GM12878 (cell line): ENCODE results near the gene RAB25. TPM values are rescaled to one million over a fixed set of nuclear protein-coding genes. Genes with fewer than 3 reads are reported as not detected.

Experiments
- BCL3 ChIP-seq: IDR thresholded peaks from 2 replicates; pipeline ENCODE4 v1.6.1; 2011; ENCODE audit warnings: borderline replicate concordance, low read depth, mild to moderate bottlenecking, moderate library complexity, low read length; ENCODE audit not compliant: insufficient read depth, poor library complexity, severe bottlenecking
- EGR1 ChIP-seq, 2 experiments: IDR thresholded peaks; 1 replicate in 1 of 2; 2 replicates in 1 of 2; pipeline ENCODE4 v1.6.1; 2011 to 2012; ENCODE audit warnings: low read depth in 2 of 2, low read length in 2 of 2, borderline replicate concordance in 1 of 2, mild to moderate bottlenecking in 1 of 2, moderate library complexity in 1 of 2
- FOS ChIP-seq: IDR thresholded peaks from 3 replicates; pipeline ENCODE4 v1.6.1; 2011; ENCODE audit warnings: borderline replicate concordance; ENCODE audit not compliant: insufficient read length; ENCODE audit errors: extremely low read depth
- HDAC6 ChIP-seq: fragments of 200-600 bp; sonication (generic); IDR thresholded peaks from one replicate; pipeline ENCODE4 v1.8.0; 2017; ENCODE audit warnings: antibody characterized with exemption; ENCODE audit not compliant: unreplicated experiment
- RELB ChIP-seq: fragments of 450-650 bp; IDR thresholded peaks from 2 replicates; pipeline ENCODE4 v1.6.1; 2017; ENCODE audit warnings: low read depth, mild to moderate bottlenecking, moderate library complexity
- SPI1 ChIP-seq: IDR thresholded peaks from 2 replicates; pipeline ENCODE4 v1.6.1; 2011; ENCODE audit warnings: low read depth, mild to moderate bottlenecking, low read length, moderate library complexity, borderline replicate concordance; ENCODE audit not compliant: insufficient read depth
- TBL1XR1 ChIP-seq: IDR thresholded peaks from 2 replicates; pipeline ENCODE4 v1.6.1; 2012; ENCODE audit warnings: low read depth, low read length, improper control_type of control experiment
- USF1 ChIP-seq: IDR thresholded peaks from 2 replicates; pipeline ENCODE4 v1.6.1; 2011; ENCODE audit warnings: borderline replicate concordance, low read depth, mild to moderate bottlenecking, moderate library complexity, mixed read lengths, low read length; ENCODE audit not compliant: insufficient read depth; ENCODE audit errors: extremely low read length
- polyA plus RNA-seq, 11 experiments: library from polyadenylated mRNA; depleted of rRNA in 4 of 11; unstranded in 6 of 11; stranded (reverse) in 5 of 11; fragments of >200 nt; fragmentation: Nextera tagmentation in 4 of 11; fragmentation: Illumina TruSeq in 1 of 11; extraction: Ambion mirVana in 4 of 11; extraction: Trizol in 1 of 11; gene quantifications; 1 replicate in 1 of 11; 2 replicates in 10 of 11; pipeline versions ENCODE4 v1.2.1 to v1.2.3, GENCODE V29; 2011 to 2016; ENCODE audit warnings: inconsistent platforms in 2 of 11, missing spikeins in 2 of 11, low read depth in 1 of 11
- total RNA-seq, 4 experiments: library from RNA; depleted of rRNA in 3 of 4; stranded (reverse); fragments of >200 nt in 3 of 4; fragmentation: Illumina TruSeq in 1 of 4; extraction: Trizol in 1 of 4; gene quantifications; 2 replicates each; pipeline versions ENCODE4 v1.2.1 to v1.2.3, GENCODE V29; 2013 to 2021

The RAB25 gene
- total and polyA plus RNA-seq, 10 of the 15 experiments (the other 5 are each of a cell fraction or from before 2014, with no cell fraction given), result 0.16 to 0.36 (median 0.22) TPM; not detected in 7

- no peak for TF ChIP-seq RELB
- no peak for TF ChIP-seq BCL3
- no peak for TF ChIP-seq USF1
- TF ChIP-seq TBL1XR1, result no peak
- TF ChIP-seq EGR1 (IDR thresholded peaks at IDR 0.05; ENCODE audit: borderline replicate concordance in 1 of 2, low read depth in 2 of 2, low read length in 2 of 2), result no peak
- TF ChIP-seq SPI1, result no peak
- TF ChIP-seq FOS, result no peak
- TF ChIP-seq HDAC6, result no peak
These were observed 46.1 kb upstream of the RAB25 start (continued) for GRCh38 chr1:156014829-156015228.
